Caki2 (cell line): ENCODE data around the gene GNG3. TPM values are rescaled to one million over a fixed set of nuclear protein-coding genes. Genes with fewer than 3 reads are reported as not detected.
A peak's percentile ranks its signal among the peaks of the same experiment; 100 is the strongest.
"Not testable (repeated sequence)": the region's sequence is repeated elsewhere in the genome, so short reads cannot be mapped to it uniquely, and the experiment has no call there.

Source experiments
- DNase-seq: peaks from one replicate; pipeline ENCODE4 v3.0.0-alpha.2; 2015; ENCODE audit warnings: low read depth
- in situ Hi-C: cut with HindIII; loops from 2 replicates; pipeline ENCODE4 v1.10.0; 2016; ENCODE audit warnings: low sequenced_read_pairs, low pct_unique_long_range_greater_than_20kb, mixed read lengths
- total RNA-seq: library from RNA; depleted of rRNA; stranded (reverse); fragments of >200 nt; shearing (Covaris generic); gene quantifications from 2 replicates; pipeline ENCODE4 v1.2.3, GENCODE V29; 2014; ENCODE audit warnings: low replicate concordance; rRNA removed

Gene GNG3
- not detected in 2 replicates for total RNA-seq

DNA sequence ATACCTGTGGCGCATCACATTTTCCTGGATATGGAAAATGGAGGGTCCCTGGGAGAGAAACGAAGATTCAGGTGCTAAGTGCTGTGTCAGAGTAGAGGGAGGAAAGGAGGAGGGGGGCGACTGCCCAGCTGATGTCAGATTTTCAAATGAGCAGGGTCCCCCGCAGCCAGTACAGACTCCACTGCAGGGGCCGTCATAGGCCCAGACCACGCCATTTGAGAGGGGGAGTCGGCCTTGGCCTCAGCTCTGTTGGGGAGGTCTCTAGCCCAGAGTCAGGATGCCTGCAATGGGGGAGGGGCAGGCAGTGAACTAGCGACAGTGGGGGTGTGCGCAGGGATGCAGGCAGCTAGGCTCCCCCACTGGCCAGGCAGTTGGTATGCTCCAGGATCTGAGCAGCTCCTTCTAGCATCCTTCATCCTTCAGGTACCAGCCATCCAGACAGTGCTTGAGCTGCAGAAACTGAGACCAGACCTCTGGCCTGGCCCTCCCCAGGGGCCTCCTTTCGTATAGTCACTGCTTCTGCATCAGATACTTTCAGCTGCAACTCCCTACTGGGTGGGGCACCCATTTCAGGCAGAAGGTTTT lies at the start of gene GNG3, which contains the start of gene BSCL2:
TSS of gene GNG3 (plus strand) at position 400 of the 585 bp plus-strand sequence. CDS start 620 bp downstream, outside the sequence.
TSS of gene BSCL2 (minus strand) at position 148 of the 585 bp plus-strand sequence. CDS start 229 bp downstream, outside the sequence.
- no peak for DNase-seq
- in situ Hi-C loops, result no loop called here

DNA sequence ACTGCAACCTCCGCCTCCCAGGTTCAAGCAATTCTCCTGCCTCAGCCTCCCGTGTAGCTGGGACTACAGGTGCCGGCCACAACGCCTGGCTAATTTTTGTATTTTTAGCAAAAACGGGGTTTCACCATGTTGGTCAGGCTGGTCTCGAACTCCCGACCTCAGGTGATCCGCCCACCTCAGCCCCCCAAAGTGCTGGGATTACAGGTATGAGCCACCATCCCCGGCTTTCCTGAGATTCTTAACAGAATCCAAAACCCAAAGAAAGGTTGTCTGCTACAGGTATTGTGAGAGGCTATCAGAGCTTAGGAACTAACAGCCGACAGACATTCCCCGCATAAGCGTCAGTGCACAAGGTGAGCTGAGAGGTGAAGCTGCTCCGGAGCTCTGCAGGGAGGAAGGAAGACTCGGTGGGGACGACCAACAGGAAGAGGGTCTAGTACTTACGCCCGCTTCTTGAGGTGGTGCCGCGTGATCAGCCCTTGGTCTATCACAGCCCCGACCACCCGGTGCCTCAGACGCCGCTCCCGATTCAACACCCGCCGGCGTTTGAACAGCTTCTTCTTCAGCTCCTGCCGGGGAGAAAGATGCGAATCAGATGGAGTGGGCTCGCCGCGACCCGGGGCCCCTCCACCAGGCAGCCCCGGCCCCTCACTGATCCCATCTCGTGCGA lies 42.9 kb upstream of the GNG3 start:
- no peak for DNase-seq

DNA sequence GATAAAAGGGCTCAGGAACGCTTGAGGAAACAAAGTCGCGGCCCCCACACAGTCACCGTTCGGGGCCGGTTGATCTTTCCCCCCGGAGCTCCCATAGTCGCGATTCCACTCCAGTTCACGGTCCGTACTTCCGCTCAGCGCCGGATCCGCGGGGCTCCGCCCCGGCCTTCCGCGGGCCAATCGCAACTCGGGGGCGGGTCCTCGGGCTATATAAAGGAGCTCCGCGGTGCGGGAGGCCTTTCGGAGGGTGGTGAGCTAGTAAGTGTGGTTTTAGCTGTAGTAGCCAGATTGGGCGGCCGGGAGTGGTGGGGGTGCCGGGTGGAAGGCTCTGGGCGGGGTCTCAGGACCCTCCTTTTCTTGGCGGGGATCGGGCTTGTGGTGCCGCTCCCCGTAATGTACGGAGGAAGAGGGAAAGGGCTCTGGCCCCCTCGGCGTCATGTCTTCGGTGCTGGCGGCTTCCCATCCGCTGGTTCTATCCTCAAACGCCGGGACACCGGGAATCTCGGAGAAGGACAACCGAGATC lies 42.3 kb upstream of the GNG3 start, which contains the start of the genes C11orf98 and CSKMT:
TSS of gene C11orf98 (minus strand) at position 136 of the 524 bp plus-strand sequence. CDS start at position 95, 41 bp downstream.
TSS of gene CSKMT (plus strand) at position 238 of the 524 bp plus-strand sequence. CDS start 568 bp downstream, outside the sequence.
- peak; percentile 87 for DNase-seq
- in situ Hi-C loops, result no loop called here

More for the DNA sequence above, 42.9 kb upstream of the GNG3 start:
- in situ Hi-C loops, result no loop called here

DNA sequence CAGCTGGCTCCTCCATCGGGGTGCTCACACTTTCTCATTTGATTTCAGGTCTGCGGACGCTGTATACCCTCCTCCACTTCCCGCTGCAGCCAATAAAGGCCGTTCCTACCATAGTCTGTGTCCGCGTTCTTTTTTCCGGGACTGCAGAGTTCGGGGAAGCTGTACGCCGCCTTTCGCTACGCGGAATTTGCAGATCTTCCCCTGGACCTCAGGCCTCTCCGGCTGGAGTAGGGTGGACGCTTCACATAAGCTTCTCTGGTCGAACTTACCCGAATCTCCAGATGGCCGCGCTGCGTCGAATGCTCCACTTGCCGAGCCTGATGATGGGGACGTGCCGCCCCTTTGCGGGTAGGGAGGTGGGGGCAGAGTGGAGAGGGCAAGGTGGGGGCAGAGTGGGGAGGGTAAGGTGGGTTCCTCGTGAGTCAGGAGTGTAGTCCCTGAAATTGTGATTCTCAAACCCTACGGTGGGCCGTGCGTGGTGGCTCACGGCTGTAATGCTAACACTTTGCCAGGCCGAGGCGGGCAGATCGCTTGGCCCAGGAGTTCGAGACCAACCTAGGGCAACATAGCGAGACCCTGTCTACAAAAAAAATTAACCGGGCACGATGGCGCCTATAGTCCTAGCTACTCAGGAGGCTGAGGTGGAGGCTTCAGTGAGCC lies 41.7 kb upstream of the GNG3 start:
- in situ Hi-C loops, result no loop called here
- no peak for DNase-seq

DNA sequence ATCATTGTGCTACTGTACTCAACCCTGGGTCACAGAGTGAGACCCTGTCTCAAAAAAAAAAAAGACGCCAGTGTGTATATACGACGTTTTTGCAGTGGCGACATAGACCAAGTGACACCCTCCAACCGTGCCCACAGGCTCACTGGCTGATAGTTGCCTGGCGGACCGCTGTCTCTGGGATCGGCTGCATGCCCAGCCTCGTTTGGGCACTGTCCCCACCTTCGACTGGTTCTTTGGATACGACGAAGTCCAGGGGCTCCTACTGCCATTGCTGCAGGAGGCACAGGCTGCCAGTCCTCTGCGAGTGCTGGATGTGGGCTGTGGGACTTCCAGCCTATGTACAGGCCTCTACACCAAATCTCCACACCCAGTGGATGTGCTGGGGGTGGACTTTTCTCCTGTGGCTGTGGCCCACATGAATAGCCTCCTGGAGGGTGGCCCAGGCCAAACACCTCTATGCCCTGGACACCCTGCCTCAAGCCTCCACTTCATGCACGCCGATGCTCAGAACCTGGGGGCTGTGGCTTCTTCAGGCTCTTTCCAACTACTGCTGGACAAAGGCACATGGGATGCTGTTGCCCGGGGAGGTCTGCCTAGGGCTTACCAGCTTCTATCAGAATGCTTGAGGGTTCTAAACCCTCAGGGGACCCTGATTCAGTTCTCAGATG lies 41.1 kb upstream of the GNG3 start:
- in situ Hi-C loops, result no loop called here
- DNase-seq, result no peak

DNA sequence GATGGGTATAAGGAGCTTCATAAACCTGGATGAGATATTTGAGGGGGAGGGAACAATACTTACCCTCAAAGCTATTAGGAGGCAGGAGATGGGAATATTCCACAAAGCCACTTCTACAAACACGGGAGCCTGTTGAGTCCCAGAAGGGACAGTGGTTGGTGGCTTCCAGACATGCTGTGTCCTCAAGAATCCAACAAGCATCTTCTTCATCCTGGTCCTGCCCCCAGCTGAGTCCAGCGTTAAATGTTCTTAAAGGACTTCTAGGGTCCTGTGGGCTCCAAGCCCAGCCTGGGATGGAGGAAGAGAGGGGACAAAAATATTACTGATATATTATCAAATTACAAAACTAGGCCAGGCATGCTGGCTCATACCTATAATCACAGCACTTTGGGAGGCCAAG lies 40.0 kb upstream of the GNG3 start:
- DNase-seq, result no peak
- in situ Hi-C loops, result no loop called here

DNA sequence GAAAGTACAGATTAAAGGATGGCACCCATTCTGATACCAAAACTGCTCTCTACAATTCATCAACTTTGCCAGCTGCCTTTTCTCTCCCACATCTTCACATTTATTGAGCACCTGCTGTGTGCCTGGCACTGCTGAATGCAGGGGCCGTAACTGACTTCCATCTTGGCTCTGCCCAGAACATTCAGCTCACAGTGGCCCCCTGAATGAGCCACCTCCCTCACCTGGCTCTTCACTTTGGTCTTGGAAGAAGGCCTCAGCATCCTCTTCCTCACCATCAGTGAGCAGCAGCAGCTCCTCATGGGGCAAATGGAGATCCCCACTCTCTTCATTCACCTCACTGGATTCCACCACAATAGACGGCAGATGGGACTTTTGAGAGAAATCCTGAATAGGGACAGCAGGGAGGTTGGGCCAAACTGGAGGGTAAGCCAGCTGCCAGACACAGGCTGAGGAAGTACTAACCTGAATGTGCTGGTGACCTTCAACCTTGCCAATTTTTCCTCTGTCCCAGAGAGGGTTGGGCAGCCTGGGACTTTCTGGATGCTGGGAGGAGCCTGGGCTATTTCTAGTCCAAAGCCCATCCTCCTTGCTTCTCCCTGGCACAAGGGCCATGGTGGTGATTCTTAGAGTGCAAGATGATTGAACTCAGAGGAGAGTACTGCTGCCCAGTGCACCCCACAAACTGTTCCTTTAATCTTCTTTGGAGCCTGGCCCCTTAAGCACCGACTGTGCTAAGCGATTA lies 37.9 kb upstream of the GNG3 start:
- in situ Hi-C loops, result no loop called here
- DNase-seq, result peak; percentile 14

DNA sequence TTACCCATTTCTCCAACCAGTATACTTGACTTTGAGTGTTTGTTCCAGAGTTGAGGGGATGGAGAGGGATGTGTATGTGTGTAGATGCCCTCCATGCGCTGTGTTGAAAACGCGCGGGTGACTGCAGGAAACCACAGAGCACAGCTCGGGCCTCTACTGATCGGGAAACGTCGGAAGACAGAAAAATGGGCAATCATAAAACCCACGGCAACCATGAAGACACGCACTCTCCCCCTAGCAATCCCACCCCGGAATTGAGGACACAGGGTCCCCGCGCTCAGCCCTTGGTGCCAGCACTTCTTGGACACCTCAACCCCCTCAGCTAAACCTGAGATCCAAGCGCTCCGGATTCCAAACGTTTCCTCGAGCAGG lies 36.3 kb upstream of the GNG3 start:
- DNase-seq, result no peak
- in situ Hi-C loops, result no loop called here

DNA sequence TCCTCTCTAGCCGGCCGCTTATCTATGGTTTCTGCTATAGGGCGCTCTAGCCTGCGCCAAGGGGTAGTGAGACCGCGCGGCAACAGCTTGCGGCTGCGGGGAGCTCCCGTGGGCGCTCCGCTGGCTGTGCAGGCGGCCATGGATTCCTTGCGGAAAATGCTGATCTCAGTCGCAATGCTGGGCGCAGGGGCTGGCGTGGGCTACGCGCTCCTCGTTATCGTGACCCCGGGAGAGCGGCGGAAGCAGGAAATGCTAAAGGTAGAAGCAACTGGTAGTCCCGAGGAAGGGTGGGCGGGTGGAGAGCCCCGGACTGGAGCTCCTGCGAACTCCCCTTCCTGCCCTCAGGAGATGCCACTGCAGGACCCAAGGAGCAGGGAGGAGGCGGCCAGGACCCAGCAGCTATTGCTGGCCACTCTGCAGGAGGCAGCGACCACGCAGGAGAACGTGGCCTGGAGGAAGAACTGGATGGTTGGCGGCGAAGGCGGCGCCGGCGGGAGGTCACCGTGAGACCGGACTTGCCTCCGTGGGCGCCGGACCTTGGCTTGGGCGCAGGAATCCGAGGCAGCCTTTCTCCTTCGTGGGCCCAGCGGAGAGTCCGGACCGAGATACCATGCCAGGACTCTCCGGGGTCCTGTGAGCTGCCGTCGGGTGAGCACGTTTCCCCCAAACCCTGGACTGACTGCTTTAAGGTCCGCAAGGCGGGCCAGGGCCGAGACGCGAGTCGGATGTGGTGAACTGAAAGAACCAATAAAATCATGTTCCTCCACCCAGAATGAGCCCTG lies 35.7 kb upstream of the GNG3 start, which contains the start of the genes LBHD1 and UQCC3:
TSS of gene LBHD1 (minus strand) at position 660 of the 782 bp plus-strand sequence. CDS start 2,236 bp downstream, outside the sequence.
TSS of gene UQCC3 (plus strand) at position 66 of the 782 bp plus-strand sequence. CDS start at position 139, 73 bp downstream.
- in situ Hi-C loops, result no loop called here
- peak; percentile 80 for DNase-seq

DNA sequence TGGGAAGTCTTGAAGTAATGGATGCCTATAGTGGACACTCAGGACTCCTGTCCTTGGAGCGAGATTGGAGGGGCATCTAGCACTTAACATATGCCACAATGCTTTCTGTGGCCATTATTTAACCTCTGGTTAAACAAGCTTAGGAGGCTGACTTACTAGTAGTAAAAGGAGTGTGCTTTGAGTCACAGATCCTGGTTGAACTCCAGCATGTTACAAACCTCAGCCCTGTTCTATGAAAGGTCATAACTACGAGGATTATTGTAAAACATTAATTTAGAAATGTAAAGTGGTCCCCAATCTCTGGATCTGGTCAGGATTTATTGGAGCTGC lies 34.3 kb upstream of the GNG3 start:
- in situ Hi-C loops, result no loop called here

DNA sequence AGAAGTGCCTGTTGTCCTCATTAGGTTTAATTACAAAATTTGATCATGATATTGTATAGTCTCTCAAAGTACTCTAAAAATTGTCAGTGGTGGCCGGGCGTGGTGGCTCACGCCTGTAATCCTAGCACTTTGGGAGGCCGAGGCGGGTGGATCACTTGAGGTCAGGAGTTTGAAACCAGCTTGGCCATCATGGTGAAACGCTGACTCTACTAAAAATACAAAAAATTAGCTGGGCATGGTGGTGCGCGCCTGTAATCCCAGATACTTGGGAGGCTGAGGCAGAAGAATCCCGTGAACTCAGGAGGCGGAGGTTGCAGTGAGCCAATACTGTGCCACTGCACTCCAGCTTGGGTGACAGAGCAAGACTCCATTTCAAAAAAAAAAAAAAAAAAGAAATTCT lies 32.1 kb upstream of the GNG3 start:
- in situ Hi-C loops, result not testable (repeated sequence)

More for the DNA sequence above, 34.3 kb upstream of the GNG3 start:
- no peak for DNase-seq

DNA sequence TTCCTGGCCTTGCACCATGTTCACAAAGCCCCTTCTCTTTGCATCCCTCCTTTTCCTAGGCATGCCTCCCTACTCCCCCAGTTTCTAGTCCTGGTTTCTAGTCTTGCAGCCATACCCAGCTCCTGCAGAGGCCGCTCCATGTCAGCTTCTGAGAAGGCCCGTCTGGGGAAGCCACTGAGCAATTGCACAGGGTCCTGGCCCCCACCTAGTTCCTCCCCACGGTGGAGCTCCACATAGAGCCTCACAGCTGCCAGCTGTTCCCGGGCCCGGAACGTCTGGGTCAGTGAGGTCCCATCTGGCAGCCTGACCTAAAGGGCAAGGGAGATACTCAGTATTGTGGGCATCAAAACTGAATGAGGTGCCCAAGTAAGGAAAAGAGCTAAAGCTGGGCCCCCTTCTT lies 30.8 kb upstream of the GNG3 start:
- in situ Hi-C loops, result no loop called here
- no peak for DNase-seq

More for the DNA sequence above, 32.1 kb upstream of the GNG3 start:
- DNase-seq, result not testable (repeated sequence)

DNA sequence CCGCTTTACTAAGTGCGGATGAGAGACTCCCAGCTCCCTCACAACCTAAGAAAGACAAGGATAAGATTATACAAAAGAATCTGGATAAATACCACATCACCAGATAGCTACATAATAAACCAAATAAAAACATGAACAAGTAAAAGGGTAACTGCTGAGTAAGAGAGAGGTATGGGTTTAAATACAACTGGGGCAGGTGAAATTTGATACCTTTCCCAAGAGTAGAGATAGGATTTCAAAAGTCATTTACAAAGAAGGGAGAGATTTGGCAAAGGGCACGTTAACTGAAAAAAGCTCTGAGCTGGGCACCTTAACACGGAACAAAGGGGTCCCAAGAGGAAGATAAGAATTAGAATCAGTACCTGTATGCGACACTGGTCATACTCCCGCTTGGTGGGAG lies 30.3 kb upstream of the GNG3 start:
- peak; percentile 28 for DNase-seq
- in situ Hi-C loops, result no loop called here

DNA sequence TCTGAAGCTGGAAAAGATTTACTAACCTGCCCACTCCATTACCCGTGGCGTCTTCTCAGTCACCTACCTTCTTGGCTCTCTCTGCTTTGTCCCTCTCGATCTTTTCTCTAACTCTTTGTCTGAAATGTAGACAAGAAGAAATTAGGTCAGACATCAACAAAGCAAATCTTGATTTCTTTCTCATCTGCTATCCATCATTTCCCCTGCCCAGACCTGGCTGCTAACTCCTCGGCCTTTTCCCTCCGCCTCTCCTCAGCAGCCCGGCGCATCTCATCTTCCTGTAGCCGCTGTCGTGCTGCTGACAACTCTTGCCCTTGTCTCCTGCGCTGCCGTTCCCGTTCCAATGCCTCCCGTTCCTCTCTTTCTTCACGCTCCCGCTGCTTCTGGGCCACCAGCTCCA lies 29.8 kb upstream of the GNG3 start:
- no peak for DNase-seq
- in situ Hi-C loops, result no loop called here

DNA sequence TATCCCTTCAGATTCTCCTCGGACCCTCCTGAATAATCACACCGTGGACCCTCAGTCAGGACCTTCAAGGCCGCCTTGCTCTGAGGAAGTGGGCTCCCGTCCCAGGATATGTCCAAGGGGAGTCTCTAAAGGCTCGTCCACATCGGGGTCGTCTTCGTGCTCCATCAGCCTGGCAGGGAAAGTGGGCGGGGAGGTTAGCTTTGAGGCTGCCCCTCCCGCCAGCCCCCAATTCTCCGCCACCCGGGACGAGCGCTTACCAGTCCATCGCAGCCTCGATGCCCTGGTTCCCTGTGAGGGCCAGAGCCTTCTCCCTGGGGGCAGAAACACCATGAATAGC lies 29.1 kb upstream of the GNG3 start:
- no peak for DNase-seq
- in situ Hi-C loops, result no loop called here

DNA sequence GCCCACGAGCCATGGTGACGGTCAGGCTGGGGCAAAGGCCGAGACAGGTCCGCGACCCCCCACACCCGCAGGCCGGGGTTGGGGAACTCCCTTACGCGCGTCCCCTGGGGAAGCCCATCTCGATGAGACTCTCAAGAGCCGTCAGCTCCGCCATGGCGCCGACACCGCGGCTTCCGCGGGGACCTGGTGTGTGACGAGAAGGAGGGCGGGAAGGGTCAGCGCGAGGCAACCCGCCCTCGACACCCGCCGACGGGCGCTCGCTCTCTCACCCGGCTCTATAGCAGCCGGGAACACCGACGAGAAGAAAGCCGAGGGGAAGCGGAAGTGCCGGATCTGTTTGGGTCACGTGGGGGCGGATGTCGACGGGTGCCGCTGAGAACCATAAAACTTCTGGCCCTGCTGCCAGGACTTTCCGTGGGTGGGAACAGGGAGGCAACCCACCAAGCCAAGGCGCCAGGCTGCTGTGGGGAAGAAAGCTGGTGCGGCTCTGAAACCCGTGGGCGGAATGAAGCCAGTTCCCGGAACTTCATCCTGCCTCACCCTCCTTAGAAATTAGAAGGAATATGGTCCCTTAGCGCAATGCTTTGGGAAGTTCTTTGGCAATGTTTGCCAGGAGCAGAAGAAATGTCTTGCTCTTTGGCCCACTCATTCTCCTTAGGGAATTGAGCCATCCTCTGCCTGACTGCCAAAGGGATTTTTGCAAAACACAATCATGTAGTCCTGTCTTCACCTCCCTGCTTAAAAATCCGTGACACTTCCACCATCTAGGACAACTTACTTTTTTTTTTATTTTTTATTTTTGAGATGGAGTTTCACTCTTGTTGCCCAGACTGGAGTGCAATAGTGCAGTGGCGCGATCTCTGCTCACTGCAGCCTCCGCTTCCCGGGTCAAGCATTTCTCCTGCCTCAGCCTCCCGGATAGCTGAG lies 28.4 kb upstream of the GNG3 start, which contains the start of gene UBXN1:
TSS of gene UBXN1 (minus strand) at position 304 of the 927 bp plus-strand sequence. CDS start at position 154, 150 bp downstream.
- in situ Hi-C loops, result no loop called here
- DNase-seq, result peak; percentile 74
